ENCODE measurements around the gene IL2RG. TPM values are rescaled to one million over a fixed set of nuclear protein-coding genes. Genes with fewer than 3 reads are reported as not detected.

The IL2RG gene
- total RNA-seq, 1 donor from 2014 or later, result 2.4 TPM

DNA sequence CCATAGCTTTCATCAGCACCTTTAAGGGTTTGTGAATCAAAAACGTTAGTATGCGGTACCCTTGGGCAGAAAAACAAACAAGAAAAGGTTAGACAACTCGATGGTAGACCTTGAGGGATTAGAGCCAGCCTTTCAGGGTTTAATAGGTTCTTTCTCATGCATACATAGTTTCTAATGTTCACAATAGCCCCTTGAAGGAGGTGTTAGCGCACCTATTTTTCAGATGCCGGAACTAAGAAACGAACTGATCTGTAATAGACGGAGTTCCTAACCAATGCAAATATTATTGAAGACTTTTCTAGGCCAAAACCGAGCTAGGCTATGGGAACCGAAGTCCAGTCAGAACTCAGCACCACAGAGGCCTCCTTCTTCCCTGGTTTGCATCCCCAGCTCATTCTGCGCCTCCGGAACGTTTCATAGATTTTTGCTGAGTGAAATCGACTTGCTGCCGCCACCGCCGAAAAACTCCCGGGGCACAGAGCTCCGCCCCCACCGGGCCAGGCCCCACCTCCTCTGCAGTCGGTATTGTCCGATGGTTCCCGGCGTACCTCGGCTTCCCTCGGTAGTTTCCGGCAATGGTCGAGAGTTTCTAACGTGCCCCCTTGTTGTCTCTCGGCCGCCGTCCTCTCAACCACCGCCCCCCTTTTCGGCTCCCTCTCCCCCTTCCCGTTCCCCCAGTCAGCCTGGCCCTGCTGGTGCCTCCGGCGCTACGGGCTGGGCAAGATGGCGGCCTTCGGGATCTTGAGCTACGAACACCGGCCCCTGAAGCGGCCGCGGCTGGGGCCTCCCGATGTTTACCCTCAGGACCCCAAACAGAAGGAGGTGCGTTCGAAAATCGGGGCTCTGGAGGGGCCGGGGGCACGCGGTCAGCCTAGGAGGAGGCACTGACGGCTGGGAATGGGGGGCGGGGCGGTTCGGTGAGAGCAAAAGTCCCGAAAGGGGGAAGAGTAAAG lies 6.9 kb upstream of the IL2RG start, which contains the start of gene MED12:
MED12 (plus strand) TSS at position 565 of the 953 bp plus-strand sequence; CDS start at position 724, 159 bp downstream.
- H3K4me3 ChIP-seq, result peak within 1 kb of the TSS; percentile 61 to 62
- no peak for TF ChIP-seq CTCF (IDR thresholded peaks at IDR 0.05)
- H3K27me3 ChIP-seq, result no peaks in the 10 kb centered on the region
- H3K36me3 ChIP-seq, result peaks cover 5 to 22% of the 10 kb centered on the region in 2 donors
- H3K4me1 ChIP-seq, result peaks cover 0 to 4% of the 10 kb centered on the region in 2 donors
- intact Hi-C loops (cut with DNase I), result loop anchor here (1.0 kb wide), 2 partner anchors 22 to 50 kb away; partner anchors contain the start of gene SNX12
- DNase-seq (ENCODE audit: low spot score in 2 of 2), result peak; percentile 33 to 86
- H3K9me3 ChIP-seq, result no peaks in the 10 kb centered on the region
- peak within 1 kb of the TSS; percentile 66 to 69 for H3K27ac ChIP-seq

DNA sequence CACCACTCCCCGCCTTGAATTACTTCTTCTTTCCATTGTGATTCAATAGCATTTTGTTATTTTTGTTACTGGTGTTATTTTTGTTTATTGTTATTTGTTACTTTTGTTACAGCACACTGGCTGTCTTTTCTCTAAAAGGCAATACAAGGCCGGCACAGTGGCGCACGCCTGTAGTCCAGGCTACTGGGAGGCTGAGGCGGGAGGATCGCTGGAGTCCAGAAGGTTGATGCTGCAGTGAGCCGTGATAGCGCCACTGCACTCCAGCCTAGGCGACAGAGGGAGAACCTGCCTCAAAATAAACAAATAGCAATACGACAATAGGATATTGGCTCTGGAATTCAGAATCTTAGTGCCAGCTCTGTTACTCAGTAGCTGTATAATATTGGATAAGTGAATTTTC lies 6.0 kb upstream of the IL2RG start:
- H3K9me3 ChIP-seq, result no peaks in the 10 kb centered on the region
- H3K27ac ChIP-seq, result no peak overlapping the region
- peak overlapping the region in 1 of 2 donors; percentile 61 for H3K4me3 ChIP-seq
- TF ChIP-seq CTCF (IDR thresholded peaks at IDR 0.05), result no peak
- intact Hi-C loops (cut with DNase I), result no loop called here
- H3K27me3 ChIP-seq, result no peaks in the 10 kb centered on the region
- H3K4me1 ChIP-seq, result peaks cover 0 to 4% of the 10 kb centered on the region in 2 donors
- DNase-seq (ENCODE audit: low spot score in 2 of 2), result no peak
- peaks cover 0 to 15% of the 10 kb centered on the region in 2 donors for H3K36me3 ChIP-seq

DNA sequence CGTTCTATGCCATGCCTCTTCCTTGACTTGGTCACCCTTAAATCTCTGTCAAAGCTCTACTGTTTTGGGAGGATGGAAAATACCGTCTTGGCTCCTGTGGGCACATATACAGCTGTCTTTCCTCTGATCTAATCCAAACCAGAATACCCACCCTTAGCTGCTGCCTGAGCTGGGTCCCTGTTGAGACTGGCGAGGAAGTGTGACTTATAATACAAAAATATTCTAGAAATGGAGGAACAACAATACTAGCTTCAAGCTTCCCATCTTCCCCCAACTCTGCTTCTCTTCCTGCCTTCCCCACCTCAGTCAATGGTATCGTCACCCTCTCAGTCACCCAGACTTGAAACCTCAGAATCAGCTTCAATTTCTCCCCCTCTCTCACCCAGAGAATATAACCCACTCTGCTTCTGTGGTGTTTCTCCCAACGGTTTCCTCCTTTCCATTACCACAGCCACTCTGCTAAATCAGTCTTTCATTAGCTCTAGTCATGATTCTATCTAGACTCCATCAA lies 599 bp upstream of the IL2RG start:
- H3K27me3 ChIP-seq, result no peaks in the 10 kb centered on the region
- TF ChIP-seq CTCF (IDR thresholded peaks at IDR 0.05), result no peak
- H3K27ac ChIP-seq, result no peak overlapping the region
- no peaks in the 10 kb centered on the region for H3K4me1 ChIP-seq
- H3K4me3 ChIP-seq, result no peak overlapping the region
- no peak for DNase-seq (ENCODE audit: low spot score in 2 of 2)
- no peaks in the 10 kb centered on the region for H3K9me3 ChIP-seq
- intact Hi-C loops (cut with DNase I), result no loop called here
- no peaks in the 10 kb centered on the region for H3K36me3 ChIP-seq

DNA sequence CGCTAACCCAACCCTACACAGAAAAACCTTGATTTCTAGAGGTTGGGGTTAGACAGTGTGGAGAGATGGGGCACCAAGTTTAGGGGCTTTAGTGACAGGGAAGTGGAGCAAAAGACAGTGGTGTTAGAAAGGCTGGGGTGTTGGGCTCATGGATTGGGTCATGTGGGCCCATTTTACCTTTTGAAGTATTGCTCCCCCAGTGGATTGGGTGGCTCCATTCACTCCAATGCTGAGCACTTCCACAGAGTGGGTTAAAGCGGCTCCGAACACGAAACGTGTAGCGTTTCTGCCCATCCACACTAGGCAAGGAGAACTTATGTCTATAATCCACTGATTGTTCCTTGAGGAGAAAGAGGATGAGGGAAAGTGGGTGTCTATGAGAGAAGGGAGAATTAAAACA lies 2.3 kb downstream of the IL2RG start:
- Histone ChIP-seq H3K27ac (no peak overlapping the region), H3K9me3 (no peaks in the 10 kb centered on the region), H3K4me3 (no peak overlapping the region), H3K4me1 (no peaks in the 10 kb centered on the region), H3K36me3 (no peaks in the 10 kb centered on the region), H3K27me3 (no peaks in the 10 kb centered on the region)
- TF ChIP-seq CTCF (IDR thresholded peaks at IDR 0.05), result no peak
- intact Hi-C loops (cut with DNase I), result no loop called here
- no peak for DNase-seq (ENCODE audit: low spot score in 2 of 2)

- Histone ChIP-seq H3K4me3 (no peak overlapping the region), H3K27ac (no peak overlapping the region), H3K27me3 (no peaks in the 10 kb centered on the region), H3K4me1 (no peaks in the 10 kb centered on the region), H3K9me3 (no peaks in the 10 kb centered on the region), H3K36me3 (no peaks in the 10 kb centered on the region)
- DNase-seq (ENCODE audit: low spot score in 2 of 2), result no peak
- no peak for TF ChIP-seq CTCF (IDR thresholded peaks at IDR 0.05)
- intact Hi-C loops (cut with DNase I), result no loop called here
Measured at GRCh38 chrX:71107762-71108360, 3.5 kb downstream of the IL2RG start.
